ENCODE measurements around the gene MTCH1.

DNA sequence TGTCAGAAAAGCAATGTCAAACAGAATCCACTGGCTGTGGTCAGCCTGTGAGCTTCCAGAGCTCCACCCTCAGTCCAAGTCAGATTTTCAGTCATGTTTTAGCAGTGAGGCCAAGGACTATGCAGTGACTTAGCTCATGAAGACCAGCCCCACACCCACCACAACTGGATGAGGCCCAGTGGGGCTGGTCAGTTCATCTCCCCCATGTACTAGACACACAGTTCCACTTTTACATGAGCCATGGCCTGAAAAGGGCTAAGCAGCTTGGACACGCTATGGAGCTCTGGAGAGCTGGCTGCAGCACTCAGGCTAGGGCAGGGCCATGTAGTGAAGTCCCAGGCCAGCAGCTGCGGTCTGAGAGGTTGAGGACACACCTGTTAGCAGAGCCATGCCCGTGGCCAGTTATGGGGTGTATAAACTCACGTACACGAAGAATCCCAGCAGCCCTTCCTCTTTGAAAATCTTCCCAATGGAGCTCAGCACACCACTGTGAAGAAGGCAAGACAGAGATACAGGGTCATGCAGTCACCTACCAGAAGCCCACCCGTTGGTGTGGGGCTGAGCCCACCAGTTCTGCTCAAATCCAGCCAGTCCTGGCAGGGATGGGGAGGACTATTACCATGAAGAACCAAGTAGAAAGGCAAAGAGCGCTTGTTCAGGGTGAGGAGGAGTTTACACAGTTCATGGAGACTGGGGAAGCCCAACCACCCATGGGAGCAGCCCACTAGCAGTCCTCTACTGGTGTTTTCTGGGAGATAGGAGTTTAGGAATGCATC lies 10.6 kb downstream of the MTCH1 start:
- TF ChIP-seq POLR2A (IDR thresholded peaks at IDR 0.05; ENCODE audit: low read length): no peak
- no peak for TF ChIP-seq GATA1 (IDR thresholded peaks at IDR 0.05; ENCODE audit: low read depth, low read length)
